ENCODE measurements around the gene SRP14.
A peak's percentile ranks its signal among the peaks of the same experiment; 100 is the strongest.

The SRP14 gene

DNA sequence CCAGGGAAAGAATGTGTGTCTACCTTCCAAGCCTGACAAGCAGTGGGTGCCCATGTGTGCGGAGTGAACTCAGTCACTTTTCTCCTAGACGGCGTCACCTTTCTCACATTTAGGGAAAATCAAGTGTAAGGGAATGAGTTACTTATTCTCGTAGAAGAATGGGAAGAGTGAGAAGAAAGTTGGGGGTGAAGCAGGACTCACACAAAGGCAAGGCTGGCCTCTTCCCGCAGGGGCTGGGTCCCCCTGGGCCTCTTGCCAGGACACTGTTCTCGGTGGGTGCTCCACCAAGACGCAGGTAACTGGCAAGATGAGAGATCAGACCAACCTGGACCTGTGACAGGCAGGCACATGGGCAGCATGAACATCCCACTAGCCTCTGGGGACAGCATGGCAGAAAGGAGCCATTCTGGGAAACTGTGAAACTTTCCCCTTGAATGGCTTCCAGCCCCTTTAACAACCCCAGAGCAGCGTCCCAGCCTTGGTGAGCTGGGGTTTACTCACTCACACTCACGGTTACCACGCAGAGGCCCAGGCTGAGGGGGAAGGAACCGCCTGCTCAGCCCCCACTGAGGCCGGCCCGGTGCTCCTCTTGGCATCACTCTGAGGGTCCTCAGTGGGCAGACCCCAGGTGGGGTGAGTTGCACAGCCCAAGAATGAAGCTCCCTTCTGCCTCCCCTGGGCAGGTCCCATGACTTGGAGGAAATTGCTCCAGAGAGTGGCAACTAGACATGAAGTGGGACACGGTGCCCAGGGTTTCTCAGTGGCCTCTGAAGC is 15.0 kb upstream of the SRP14 start:
- H3K4me1 ChIP-seq (ENCODE audit: control insufficient read depth in 1 of 2, insufficient read depth in 2 of 2, low read length in 2 of 2): peaks cover 14 to 21% of the 10 kb centered on the region in 2 donors
- H3K27me3 ChIP-seq (ENCODE audit: low read depth, low read length): no peaks in the 10 kb centered on the region
- H3K9me3 ChIP-seq (ENCODE audit: control insufficient read depth in 1 of 2, low read length in 2 of 2): no peaks in the 10 kb centered on the region
- no peak overlapping the region for H3K27ac ChIP-seq (ENCODE audit: low read length)
- H3K36me3 ChIP-seq (ENCODE audit: control insufficient read depth in 1 of 2, insufficient read depth in 2 of 2, low read length in 2 of 2): no peaks in the 10 kb centered on the region
- H3K4me3 ChIP-seq (ENCODE audit: low read depth in 1 of 2, low read length in 2 of 2): no peak overlapping the region

DNA sequence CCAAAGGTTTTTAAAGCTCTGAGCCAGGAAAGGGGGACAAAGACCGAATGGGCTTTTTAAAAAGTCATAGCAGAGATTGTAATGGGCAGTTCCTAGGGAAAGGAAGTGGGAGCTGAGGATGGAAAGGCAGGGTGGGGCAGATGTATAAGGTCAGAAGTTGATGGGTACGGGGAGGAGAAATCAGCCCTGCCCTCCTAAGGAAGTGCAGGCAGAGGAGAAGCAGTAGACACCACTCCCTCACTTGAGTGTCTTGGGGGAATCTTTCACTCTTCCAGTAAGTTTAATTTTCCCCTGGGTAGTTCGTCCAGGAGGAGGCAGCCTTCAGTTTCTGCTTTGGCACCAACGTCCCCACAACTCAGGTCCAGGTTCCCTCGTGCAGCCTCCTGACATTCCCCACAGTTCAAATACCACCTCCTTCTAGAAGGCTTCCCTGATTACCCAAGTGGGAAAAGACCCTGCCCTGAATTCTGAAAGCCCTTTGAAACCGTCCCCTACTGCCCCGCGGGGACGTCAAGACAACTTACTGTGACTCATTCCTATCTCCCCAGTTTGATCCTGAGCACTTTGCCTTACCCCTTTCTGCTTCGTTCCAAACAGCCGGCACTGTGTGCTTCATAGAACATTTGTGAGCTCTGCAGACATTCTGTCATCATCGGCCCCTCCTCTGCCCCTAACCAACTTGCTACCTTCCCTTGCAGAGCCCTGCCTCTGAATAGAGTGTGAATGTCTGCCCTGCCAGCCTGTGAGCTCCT is 14.3 kb upstream of the SRP14 start:
- Histone ChIP-seq H3K27me3 (ENCODE audit: low read depth, low read length) (no peaks in the 10 kb centered on the region), H3K9me3 (ENCODE audit: control insufficient read depth in 1 of 2, low read length in 2 of 2) (no peaks in the 10 kb centered on the region), H3K4me3 (ENCODE audit: low read depth in 1 of 2, low read length in 2 of 2) (no peak overlapping the region), H3K27ac (ENCODE audit: low read length) (no peak overlapping the region), H3K4me1 (ENCODE audit: control insufficient read depth in 1 of 2, insufficient read depth in 2 of 2, low read length in 2 of 2) (peaks cover 14 to 21% of the 10 kb centered on the region in 2 donors), H3K36me3 (ENCODE audit: control insufficient read depth in 1 of 2, insufficient read depth in 2 of 2, low read length in 2 of 2) (no peaks in the 10 kb centered on the region)

DNA sequence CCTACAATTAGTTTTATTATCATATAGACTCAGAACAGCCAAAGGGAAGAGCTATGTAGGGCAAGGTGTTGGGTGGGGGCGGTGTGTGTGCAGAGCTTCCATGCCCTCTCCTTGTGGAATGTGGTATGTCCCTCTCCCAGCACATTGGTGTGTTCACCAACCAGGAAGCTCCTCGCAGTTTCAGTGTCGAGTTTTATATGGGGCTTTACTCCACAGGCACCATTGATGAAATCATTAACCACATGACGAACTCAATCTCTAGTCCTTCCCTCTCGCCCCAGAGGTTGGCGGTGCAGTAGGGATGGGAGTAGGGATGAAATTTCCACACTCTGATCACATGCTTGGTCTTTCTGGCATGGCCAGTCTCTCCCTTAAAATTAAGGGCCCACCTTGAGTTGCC is 13.6 kb upstream of the SRP14 start:
- H3K27me3 ChIP-seq (ENCODE audit: low read depth, low read length): no peaks in the 10 kb centered on the region
- no peak overlapping the region for H3K27ac ChIP-seq (ENCODE audit: low read length)
- H3K4me3 ChIP-seq (ENCODE audit: low read depth in 1 of 2, low read length in 2 of 2): no peak overlapping the region
- peaks cover 14 to 23% of the 10 kb centered on the region in 2 donors for H3K4me1 ChIP-seq (ENCODE audit: control insufficient read depth in 1 of 2, insufficient read depth in 2 of 2, low read length in 2 of 2)
- no peaks in the 10 kb centered on the region for H3K36me3 ChIP-seq (ENCODE audit: control insufficient read depth in 1 of 2, insufficient read depth in 2 of 2, low read length in 2 of 2)
- no peaks in the 10 kb centered on the region for H3K9me3 ChIP-seq (ENCODE audit: control insufficient read depth in 1 of 2, low read length in 2 of 2)

DNA sequence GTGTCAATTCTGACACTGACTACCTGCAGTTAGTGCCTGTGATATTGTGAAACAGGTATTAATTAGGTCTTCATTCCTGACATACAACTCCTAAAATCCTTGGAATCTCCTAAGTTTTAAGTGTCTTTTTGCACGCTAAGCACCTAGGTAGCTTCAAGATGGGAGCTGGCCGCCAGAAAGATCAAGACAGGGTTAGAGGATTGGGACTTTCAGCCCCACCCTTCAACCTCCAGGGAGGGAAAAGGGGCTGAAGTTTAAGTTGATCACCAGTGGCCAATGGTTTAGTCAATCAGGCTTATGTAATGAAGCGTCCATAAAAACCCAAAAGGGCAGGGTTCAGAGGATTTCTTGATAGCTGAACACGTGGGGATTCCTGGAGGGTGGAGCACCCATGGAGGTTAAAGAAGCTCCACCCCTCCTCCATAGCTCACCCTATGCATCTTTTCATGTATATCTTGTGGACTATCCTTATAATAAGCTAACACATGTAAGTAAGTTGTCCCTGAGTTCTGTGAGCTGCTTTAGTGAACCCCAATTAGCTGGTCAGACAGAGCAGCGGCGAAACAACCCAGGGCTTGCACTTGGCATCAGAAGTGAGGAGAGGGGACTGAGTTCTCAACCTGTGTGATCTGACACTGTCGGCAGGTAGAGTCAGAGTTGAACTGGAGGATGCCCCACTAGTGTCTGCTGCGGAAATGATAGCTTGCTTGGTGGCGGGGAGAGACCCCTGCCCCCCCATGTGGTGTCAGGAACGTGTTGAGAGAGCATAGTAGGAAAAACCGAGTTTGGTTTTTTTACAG is 12.8 kb upstream of the SRP14 start:
- no peaks in the 10 kb centered on the region for H3K9me3 ChIP-seq (ENCODE audit: control insufficient read depth in 1 of 2, low read length in 2 of 2)
- H3K4me1 ChIP-seq (ENCODE audit: control insufficient read depth in 1 of 2, insufficient read depth in 2 of 2, low read length in 2 of 2): peaks cover 18 to 30% of the 10 kb centered on the region in 2 donors
- no peak overlapping the region for H3K4me3 ChIP-seq (ENCODE audit: low read depth in 1 of 2, low read length in 2 of 2)
- H3K36me3 ChIP-seq (ENCODE audit: control insufficient read depth in 1 of 2, insufficient read depth in 2 of 2, low read length in 2 of 2): no peaks in the 10 kb centered on the region
- H3K27ac ChIP-seq (ENCODE audit: low read length): no peak overlapping the region
- H3K27me3 ChIP-seq (ENCODE audit: low read depth, low read length): no peaks in the 10 kb centered on the region

DNA sequence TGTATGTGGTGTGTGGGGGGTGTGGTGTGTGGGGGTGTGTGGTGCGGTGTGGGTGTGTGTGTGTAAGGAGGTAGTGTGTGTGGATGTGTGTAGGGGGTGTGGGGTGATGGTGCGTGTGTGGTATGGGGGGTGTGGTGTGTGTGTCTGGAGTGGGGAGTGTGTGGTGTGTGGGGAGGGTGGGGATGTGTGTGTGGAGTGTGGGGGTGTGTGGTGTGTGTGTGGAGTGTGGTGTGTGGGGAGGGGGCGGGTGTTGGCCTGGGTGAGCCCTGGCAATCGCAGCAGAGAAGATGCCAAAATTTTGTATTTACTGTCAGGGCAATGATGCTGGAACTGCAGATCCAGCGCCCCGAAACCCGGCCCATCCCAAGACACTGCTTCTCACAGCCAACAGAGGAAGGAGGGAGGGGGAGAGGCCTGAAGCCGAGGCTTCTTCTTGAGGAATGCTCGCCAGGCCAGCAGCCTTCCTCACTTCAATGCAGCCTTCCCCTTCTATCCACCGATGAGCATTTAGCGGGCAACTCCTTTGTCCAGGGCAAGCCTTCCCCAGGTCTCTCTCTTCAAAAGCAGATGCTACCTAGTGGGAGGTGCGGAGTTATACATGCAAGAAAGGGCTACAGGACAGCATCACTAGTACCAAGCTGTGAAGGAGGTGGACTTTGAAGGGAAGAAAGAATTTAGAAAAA is 11.9 kb upstream of the SRP14 start:
- no peaks in the 10 kb centered on the region for H3K27me3 ChIP-seq (ENCODE audit: low read depth, low read length)
- no peak overlapping the region for H3K27ac ChIP-seq (ENCODE audit: low read length)
- H3K36me3 ChIP-seq (ENCODE audit: control insufficient read depth in 1 of 2, insufficient read depth in 2 of 2, low read length in 2 of 2): no peaks in the 10 kb centered on the region
- H3K4me1 ChIP-seq (ENCODE audit: control insufficient read depth in 1 of 2, insufficient read depth in 2 of 2, low read length in 2 of 2): peaks cover 18 to 25% of the 10 kb centered on the region in 2 donors
- no peaks in the 10 kb centered on the region for H3K9me3 ChIP-seq (ENCODE audit: control insufficient read depth in 1 of 2, low read length in 2 of 2)
- H3K4me3 ChIP-seq (ENCODE audit: low read depth in 1 of 2, low read length in 2 of 2): no peak overlapping the region

DNA sequence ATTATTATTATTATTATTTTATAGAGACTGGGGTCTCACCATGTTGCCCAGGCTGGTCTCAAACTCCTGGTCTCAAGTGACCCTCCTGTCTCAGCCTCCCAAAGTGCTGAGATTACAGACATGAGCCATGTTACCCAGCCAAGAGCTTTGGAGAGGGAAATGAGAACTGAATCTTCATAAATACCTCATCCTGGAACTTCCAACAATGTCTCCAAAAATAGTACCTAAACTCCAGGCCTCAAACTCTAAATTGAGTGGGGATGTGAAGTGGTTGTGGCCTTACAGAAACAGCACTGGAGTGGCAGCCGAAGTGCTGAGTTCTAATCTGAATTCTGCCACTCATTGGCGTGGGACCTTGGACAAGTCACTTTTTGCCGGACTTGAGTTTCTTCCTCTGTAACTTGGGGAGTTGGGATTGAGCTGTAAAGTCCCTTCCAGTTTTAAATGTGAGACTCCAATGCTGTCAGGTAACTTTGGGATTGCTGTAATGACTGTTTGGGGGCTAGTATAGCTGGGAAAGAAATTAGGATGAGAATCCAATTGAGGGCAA is 10.0 kb upstream of the SRP14 start:
- no peaks in the 10 kb centered on the region for H3K27me3 ChIP-seq (ENCODE audit: low read depth, low read length)
- no peak overlapping the region for H3K4me3 ChIP-seq (ENCODE audit: low read depth in 1 of 2, low read length in 2 of 2)
- H3K9me3 ChIP-seq (ENCODE audit: control insufficient read depth in 1 of 2, low read length in 2 of 2): no peaks in the 10 kb centered on the region
- peaks cover 14 to 27% of the 10 kb centered on the region in 2 donors for H3K4me1 ChIP-seq (ENCODE audit: control insufficient read depth in 1 of 2, insufficient read depth in 2 of 2, low read length in 2 of 2)
- H3K27ac ChIP-seq (ENCODE audit: low read length): peak overlapping the region; percentile 2
- H3K36me3 ChIP-seq (ENCODE audit: control insufficient read depth in 1 of 2, insufficient read depth in 2 of 2, low read length in 2 of 2): no peaks in the 10 kb centered on the region

DNA sequence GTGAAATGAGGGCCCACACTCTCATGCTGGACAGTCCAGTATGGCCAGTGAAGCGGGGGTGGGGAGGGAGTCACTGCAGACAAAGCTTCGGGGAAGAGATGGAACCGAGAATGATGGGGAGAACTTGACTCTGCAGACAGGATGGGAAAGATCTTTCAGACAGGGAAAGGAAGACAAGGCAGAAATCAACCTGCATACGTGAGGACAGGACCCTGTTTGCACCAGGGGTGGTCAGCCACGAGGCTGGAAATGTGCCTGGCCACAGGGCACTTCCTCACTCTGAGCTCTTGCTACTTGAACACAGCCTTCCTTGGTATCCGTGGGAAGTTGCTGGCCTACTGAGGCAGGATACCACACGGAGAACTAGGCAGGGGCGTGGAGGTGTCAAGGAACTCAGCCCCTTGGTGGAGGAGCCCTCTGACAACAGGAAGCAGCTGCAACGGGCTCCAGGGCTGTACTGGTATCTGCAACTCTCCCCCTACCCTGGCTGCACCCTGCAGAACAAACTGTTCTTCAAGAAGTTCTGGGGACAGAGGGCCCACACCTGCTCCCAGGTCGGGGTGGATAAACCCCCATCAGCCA is 9.3 kb upstream of the SRP14 start:
- no peaks in the 10 kb centered on the region for H3K36me3 ChIP-seq (ENCODE audit: control insufficient read depth in 1 of 2, insufficient read depth in 2 of 2, low read length in 2 of 2)
- peaks cover 14 to 27% of the 10 kb centered on the region in 2 donors for H3K4me1 ChIP-seq (ENCODE audit: control insufficient read depth in 1 of 2, insufficient read depth in 2 of 2, low read length in 2 of 2)
- H3K27me3 ChIP-seq (ENCODE audit: low read depth, low read length): no peaks in the 10 kb centered on the region
- no peak overlapping the region for H3K4me3 ChIP-seq (ENCODE audit: low read depth in 1 of 2, low read length in 2 of 2)
- H3K9me3 ChIP-seq (ENCODE audit: control insufficient read depth in 1 of 2, low read length in 2 of 2): no peaks in the 10 kb centered on the region
- peak overlapping the region; percentile 47 for H3K27ac ChIP-seq (ENCODE audit: low read length)

DNA sequence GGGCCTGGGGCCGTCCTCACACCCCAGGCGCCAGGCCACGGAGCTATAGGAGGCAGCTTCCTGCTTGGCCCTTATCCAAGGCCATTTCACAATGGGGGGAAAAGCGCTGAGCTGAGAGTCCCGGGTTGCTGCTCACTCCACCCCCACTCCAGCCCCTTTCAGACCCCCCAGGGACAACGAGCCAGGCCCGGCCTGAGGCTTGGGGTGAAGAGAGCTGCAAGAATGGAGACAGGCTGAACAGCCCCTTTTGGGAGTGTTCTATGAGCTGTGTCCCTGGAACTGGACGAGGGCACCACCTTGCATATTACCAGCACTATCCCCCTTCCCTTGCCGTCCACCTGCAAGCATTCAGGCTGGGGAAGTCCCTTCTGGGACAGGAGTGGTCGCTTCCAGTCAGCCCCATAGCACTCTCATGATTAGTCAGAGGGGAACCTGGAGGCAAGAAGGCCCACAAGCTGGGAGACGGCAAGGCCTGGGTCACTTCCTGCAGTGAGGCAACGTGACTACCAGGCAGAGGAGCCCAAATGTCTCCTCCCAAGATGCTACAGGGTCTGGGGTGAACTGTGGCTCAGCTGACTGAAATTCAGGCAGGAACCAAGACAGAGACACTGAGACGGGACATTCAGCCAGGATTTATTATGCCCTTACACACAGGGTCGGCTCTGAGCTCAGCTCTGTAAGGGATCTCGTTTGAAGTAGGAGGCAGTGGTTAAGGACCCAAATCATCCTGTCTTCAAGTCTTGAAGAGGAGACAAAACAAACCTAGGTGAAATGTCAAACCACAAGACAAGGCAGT is 8.6 kb upstream of the SRP14 start:
- H3K27ac ChIP-seq (ENCODE audit: low read length): peak overlapping the region; percentile 47
- H3K4me1 ChIP-seq (ENCODE audit: control insufficient read depth in 1 of 2, insufficient read depth in 2 of 2, low read length in 2 of 2): peaks cover 14 to 27% of the 10 kb centered on the region in 2 donors
- no peaks in the 10 kb centered on the region for H3K27me3 ChIP-seq (ENCODE audit: low read depth, low read length)
- H3K9me3 ChIP-seq (ENCODE audit: control insufficient read depth in 1 of 2, low read length in 2 of 2): no peaks in the 10 kb centered on the region
- H3K36me3 ChIP-seq (ENCODE audit: control insufficient read depth in 1 of 2, insufficient read depth in 2 of 2, low read length in 2 of 2): no peaks in the 10 kb centered on the region
- H3K4me3 ChIP-seq (ENCODE audit: low read depth in 1 of 2, low read length in 2 of 2): no peak overlapping the region

DNA sequence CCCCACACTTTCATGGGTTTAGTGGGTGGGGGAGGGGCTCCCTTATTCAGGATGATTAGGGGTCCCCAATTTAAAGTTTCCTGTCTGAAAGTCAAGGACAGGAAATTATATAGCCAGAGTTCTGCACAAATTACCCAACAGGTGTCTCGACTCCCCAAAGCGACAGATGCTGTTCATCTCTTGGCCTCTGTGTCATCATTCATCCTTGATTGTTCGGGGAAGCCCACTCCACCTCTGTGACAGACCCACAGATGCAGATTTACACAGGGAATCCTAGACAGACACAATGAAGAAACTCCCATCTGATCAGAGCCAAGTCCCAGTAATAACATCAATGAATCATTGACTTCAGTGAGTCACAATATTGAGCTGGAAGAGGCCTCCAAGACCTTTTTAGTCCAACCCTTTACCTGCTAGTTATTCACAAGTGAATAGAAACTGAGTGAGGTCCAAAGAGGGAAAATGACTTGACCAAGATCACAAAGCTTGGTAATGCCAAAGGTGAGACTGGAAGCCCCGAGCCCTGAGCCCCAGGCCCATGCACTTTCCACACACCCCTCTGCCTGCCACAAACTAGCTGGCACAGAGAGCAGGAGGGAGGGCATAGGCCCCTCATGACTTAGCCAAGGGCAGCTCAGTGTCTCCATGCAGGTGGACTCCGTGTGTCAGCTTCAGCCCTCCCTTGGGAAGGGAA is 7.9 kb upstream of the SRP14 start:
- Histone ChIP-seq H3K27ac (ENCODE audit: low read length) (peak overlapping the region; percentile 28), H3K36me3 (ENCODE audit: control insufficient read depth in 1 of 2, insufficient read depth in 2 of 2, low read length in 2 of 2) (no peaks in the 10 kb centered on the region), H3K27me3 (ENCODE audit: low read depth, low read length) (no peaks in the 10 kb centered on the region), H3K9me3 (ENCODE audit: control insufficient read depth in 1 of 2, low read length in 2 of 2) (no peaks in the 10 kb centered on the region), H3K4me3 (ENCODE audit: low read depth in 1 of 2, low read length in 2 of 2) (no peak overlapping the region), H3K4me1 (ENCODE audit: control insufficient read depth in 1 of 2, insufficient read depth in 2 of 2, low read length in 2 of 2) (peaks cover 14 to 27% of the 10 kb centered on the region in 2 donors)
